Stimulated activated CD8-positive, alpha-beta memory T cell treated with anti-CD3 and anti-CD28 coated beads, Interleukin-2, amount 100 ng/mL, for 48 hours (primary cell): Measurements from ENCODE around the gene MUC12.
"Not testable (repeated sequence)": the region's sequence is repeated elsewhere in the genome, so short reads cannot be mapped to it uniquely, and the experiment has no call there.

Source experiments
- DNase-seq, 2 donors: peaks; one replicate each; pipeline ENCODE4 v3.0.0-alpha.2; 2020; ENCODE audit warnings: low read depth in 2 of 2

MUC12 gene

DNA sequence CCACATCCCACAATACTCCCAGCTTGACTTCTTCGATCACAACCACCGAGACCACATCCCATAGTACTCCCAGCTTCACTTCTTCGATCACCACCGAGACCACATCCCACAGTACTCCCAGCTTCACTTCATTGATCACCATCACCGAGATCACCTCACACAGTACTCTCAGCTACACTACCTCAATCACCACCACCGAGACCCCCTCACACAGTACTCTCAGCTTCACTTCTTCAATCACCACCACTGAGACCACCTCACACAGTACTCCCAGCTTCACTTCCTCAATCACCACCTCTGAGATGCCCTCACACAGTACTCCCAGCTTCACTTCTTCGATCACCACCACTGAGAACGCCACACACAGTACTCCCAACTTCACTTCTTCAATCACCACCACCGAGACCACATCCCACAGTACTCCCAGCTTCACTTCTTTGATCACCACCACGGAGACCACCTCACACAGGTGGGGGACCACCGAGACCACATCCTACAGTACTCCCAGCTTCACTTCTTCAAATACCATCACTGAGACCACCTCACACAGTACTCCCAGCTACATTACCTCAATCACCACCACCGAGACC, 11.4 kb upstream of the MUC12 start:
- DNase-seq = no peak

DNA sequence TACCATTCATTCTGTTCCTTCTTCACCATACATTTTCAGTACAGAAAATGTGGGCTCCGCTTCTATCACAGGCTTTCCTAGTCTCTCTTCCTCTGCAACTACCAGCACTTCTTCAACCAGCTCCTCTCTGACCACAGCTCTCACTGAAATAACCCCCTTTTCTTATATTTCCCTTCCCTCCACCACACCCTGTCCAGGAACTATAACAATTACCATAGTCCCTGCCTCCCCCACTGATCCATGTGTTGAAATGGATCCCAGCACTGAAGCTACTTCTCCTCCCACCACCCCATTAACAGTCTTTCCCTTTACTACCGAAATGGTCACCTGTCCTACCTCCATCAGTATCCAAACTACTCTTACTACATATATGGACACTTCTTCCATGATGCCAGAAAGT, 9.5 kb upstream of the MUC12 start:
- DNase-seq = no peak

DNA sequence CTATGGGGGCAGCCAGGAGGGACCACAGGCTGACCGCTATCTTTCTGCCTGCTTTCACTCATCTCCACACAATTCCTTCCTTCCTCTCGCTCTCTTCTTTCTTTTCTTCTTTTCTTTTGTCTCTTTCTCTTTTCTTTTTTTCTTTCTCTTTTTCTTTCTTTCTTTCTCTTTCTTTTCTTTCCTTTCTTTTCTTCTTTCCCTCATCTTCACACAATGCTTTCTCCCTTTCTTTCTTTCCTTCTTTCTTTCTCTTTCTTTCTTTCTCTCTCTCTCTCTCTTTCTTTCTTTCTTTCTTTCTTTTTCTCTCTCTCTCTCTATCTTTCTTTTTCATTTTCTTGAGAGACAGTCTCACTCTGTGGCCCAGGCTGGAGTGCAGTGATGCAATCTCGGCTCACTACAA, 6.8 kb upstream of the MUC12 start:
- DNase-seq = no peak

DNA sequence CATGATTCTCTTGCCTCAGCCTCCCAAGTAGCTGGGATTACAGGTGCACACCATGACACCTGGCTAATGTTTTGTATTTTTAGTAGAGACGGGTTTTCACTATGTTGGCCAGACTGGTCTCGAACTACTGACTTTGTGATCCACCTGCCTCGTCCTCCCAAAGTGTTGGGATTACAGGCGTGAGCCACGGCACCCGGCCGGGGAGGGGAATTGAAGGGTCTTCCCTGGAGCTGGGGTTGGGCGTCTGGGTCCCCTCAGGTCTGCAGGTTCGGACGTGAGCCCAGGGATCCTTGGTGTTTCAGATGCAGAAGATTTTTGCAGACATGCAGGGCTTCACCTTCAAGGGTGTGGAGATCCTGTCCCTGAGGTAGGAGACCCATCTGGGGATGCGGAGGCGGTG, 6.0 kb upstream of the MUC12 start:
- no peak for DNase-seq

DNA sequence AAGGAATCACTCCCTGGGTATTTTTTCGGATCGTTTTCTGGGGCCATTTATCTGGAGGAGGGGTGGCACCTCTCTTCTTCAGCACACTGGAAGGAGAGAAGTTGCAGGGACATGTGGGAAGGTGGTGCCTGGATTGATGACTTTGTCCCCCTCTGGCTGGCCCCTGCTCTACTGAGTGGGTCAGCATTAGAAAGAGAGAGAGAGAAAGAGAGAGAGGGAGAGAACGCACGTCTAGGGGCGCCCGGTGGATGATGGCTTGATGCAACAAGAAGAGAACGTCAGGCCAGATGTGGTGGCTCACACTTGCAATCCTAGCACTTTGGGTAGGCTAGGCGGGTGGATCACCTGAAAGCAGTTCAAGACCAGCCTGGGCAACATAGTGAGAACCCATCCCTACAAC, 5.5 kb upstream of the MUC12 start:
- no peak for DNase-seq

DNA sequence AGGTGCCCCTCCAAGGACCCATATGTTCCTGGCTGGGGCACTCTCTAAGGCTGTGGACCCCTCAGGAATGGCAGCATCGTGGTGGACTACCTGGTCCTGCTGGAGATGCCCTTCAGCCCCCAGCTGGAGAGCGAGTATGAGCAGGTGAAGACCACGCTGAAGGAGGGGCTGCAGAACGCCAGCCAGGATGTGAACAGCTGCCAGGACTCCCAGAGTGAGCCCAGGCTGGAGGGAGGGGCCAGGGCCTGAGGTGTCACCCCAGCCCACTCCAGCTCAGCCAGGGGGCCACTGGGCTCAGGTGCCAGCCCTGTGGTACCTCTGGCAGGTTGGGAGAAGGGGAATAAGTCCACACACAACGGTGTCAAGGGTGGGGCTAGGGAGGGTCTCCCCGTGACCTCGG, 4.7 kb upstream of the MUC12 start:
- DNase-seq = no peak

DNA sequence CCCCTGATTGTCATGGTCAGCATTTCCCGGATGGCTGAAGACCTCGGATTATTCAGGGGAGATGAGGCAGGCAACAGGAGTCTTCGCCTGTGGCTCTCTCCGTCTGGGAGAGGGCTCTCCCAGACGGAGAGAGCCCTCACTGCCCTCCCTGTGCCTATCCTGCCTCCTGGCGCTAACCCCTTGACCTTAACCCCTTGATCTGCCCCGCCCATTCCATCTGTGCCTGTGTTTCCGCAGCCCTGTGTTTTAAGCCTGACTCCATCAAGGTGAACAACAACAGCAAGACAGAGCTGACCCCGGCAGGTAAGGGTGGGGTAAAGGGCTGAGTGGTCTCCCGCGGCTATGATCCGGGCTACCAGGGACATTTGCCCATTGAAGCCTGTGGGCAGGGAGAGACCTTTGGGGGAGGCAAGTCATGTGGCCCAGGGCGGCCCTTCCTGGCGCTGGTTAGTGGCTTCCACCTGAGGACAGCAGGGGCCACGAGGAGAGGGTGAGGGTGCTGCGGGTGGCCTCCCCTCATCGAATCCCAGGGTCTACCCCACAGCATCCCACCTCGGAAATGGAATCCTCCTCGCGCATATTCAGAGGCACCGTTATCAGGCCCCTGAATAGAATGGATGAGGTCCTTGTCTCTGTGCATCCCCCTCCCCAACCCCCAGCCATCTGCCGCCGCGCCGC, 4.2 kb upstream of the MUC12 start:
- no peak for DNase-seq

DNA sequence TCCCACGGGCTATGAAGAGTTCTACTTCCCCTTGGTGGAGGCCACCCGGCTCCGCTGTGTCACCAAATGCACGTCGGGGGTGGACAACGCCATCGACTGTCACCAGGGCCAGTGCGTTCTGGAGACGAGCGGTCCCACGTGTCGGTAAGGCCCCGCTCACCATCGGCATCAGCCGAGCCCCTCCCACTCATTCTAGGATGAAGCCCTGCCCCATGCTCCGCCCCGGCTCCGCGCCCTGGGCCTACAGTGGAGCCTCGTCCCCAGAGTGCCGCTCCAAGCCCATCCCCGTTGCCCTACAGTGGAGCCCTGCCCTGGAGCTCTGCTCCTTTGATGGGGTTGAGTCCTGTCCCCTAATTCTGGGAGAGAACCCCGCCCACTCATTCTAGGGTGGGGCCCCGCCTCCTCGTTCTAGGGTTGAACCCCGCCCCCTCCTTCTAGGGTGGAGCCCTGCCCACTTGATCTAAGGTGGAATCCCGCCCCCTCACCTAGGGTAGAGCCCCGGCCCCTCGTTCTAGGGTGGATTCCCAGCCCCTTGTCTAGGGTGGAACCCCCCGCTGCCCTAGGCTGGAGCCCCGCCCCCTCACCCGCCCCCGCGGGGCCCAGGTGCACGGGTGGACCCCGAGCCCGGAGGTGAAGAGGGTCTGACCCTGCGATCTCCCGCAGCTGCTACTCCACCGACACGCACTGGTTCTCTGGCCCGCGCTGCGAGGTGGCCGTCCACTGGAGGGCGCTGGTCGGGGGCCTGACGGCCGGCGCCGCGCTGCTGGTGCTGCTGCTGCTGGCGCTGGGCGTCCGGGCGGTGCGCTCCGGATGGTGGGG, 3.4 kb upstream of the MUC12 start:
- peak; percentile 75 to 83 for DNase-seq

DNA sequence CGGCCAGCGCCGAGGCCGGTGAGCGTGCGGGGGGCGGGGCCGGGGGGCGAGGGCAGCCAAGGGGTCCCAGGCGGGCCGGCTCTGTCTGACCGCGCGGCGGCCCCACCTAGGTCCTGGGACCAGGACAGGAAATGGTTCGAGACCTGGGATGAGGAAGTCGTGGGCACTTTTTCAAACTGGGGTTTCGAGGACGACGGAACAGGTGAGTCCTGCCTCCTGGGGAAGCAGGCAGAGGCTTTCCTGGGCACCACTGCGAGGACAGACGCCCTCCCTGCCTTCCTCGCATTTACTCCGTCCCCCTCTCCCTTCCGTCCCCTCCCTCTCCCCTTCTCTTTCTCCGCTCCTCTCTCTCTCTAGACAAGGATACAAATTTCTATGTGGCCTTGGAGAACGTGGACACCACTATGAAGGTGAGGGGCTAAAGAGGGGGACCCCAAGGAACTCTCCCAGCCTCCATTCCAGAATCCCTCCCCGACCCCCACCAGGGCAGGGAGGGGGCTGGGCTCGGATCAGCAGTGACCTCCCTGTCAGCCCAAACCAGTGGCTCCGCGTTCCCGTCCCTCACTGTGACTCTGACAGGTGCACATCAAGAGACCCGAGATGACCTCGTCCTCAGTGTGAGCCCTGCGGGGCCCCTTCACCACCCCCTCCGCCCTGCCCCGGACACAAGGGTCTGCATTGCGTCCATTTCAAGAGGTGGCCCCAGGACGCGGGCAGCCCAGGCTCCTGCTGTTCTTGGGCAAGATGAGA, 2.6 kb upstream of the MUC12 start:
- DNase-seq = no peak

DNA sequence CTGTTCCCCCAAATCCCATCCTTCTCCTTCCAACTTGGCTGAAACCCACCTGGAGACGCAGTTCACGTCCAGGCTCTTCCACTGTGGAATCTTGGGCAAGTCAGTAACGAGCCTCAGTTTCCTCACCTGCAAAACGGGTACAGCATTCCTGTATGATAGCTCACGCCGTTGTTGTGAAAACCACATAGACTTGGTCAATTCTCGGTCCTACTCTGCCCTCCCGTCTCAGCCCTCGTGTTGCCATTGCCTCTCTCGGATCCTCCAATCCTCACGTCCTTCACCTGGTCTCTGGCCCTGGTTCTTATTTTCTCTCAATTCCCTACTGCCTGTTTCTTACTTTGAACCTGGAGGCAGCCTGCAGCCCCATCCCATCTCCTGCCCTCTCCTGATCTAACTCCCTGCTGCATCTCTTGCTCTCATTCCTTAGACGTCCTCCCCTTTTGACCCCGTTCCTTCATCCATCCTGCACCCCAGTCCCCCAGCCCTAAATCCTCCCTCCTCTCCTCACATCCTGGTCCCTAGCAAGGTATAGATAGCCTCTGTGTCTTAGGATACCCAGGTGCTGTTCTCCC, 2.0 kb upstream of the MUC12 start:
- no peak for DNase-seq

DNA sequence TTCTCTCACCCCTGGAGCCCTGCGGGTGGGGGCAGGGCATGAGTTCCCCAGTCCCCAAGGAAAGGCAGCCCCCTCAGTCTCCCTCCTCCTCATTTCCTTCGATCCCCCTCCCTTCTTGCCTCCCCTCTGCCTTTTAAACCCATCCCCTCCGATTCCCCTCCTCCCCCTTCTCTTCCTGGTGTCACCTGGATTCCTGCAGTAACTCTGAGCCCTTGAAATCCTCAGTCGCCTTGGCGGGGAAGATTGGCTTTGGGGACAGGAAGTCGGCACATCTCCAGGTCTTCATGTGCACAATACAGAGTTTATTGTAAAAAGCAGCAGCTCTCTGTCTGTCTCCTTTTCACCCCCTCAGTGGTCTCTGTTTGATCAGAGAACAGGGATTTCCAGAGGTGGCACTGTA, 1.3 kb upstream of the MUC12 start:
- no peak for DNase-seq

DNA sequence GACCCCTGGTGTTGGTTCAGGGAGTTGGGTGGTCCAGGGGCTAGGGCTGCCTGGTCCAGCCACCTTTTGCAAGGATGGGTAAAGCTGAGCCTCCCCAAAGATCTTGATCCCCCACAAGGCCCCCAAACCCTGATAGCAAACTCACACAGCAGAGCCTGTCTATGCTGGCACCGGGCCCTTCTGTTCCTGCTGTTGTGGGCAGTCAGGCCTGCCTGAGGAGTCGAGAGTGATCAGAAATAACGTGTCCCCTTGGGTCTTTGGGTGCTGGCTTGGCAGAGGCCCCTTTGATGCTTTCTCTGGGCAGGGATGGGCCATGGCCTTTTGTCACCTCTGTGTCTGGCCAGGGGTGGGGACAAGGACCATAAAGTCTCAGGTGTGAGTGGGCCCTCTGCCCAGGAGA, 715 bp upstream of the MUC12 start:
- no peak for DNase-seq

DNA sequence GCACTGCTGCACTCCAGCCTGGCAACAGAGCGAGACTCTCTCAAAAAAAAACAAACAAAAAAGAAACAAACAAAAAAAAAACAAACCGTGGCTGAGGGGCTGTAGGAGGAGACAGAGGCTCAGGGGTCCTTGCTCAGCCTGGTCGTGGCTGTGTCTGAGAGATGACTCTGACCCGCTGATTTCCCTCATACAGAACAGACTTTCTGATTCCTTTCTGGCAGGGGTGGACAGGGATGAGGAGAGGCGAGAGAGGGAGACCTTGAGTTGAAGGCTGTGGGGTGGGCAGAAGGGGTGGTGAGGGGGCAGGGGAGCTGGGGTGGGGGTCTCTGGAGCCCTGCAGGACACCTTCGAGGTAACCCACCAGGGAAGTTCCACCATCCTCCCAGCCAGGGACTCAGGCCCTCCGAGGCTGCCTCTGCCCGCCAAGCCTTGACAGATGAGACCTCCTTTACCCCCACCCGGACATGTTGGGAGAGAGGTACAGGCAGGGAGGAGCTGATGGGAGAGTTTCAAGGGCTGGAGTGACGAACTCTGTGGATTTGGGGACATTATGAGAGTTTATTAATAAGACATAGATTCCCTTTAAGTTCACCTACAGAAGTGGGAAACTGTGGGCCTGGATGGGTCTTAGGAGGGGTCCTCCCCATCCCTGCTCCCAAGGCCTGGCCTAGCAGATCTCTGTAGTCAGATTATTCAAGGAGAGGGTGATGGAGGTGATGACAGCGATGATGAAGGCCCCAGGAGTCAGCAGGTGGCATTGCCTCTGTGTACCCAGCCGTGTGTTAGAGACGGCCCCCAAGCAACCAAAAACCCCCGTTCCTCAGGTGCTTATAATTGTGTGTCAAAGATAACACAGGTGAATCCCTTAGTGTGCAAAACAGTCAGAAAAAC, 2.0 kb downstream of the MUC12 start:
- no peak for DNase-seq

DNA sequence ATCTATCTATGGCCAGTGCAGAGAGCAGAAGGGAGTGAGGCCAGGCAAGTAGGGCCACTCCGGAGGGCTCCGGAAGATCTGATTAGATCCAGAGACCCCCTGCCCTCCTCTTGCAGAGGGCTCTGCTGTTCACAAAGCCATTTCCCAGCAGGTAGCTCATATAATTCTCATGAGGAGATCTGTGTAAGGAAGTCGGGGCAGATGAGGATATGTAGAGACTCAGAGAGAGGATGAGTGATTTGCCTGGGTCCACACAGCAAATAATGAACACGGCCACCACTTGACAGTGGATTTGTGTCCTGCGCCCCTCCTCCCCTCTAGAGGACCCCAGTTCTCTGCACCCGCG, 2.6 kb downstream of the MUC12 start:
- DNase-seq = no peak

DNA sequence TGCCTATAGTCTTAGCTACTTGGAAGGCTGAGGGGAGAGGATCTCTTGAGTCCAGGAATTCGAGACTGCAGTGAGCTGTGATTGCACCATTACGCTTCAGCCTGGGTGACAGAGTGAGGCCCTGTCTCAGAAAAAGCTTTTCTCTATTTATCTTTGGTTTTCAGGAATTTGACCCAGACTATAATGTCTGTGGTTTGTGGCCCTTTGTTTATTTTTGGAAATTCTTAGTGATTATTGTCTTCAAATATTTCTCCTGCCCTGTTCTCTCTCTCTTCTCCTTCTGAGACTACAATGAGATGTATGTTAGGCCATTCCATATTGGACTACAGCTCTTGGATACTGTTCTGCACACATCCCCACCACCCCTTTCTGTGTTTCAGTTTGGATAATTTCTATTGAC, 4.7 kb downstream of the MUC12 start:
- DNase-seq = no peak

DNA sequence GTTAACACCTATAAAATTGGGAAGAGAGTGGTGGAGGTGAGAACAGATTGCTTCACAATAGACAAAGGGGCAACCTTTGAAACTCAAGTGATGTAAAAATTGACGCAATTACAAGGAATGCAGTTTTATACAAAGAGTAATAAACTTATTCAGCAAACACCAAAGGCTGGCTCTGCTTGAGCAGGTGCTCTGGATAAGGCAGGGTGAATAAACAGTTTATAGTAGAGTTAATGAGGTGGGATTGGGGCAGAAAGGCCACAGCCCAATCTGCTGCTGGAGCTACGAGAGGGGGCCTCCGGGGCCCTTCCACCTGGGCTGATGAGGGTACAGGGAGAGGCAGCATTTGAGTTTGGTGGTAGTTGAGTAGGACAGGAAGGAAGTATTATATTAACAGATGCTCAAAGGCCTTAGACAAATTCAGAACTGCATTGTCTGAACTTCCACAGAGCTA, 6.0 kb downstream of the MUC12 start:
- no peak for DNase-seq

DNA sequence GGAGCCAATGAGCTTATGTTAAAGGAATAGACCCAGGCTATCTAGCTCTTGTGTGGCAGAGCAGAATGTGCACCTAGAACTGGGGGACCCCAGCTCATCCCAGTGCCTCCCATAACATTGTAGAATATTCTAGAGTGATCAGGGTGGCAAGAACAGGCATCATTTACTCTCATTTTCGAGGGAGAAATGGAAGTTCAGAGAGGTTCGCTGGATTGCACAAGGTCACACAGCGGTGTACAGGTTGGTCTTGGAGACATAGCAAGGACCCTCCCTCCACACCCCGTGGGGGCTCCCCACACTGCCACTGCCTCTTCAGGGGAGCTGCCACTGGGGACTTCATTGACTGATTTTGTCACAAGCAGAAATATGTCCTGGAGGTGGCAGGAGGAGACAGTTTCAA, 8.9 kb downstream of the MUC12 start:
- no peak for DNase-seq

DNA sequence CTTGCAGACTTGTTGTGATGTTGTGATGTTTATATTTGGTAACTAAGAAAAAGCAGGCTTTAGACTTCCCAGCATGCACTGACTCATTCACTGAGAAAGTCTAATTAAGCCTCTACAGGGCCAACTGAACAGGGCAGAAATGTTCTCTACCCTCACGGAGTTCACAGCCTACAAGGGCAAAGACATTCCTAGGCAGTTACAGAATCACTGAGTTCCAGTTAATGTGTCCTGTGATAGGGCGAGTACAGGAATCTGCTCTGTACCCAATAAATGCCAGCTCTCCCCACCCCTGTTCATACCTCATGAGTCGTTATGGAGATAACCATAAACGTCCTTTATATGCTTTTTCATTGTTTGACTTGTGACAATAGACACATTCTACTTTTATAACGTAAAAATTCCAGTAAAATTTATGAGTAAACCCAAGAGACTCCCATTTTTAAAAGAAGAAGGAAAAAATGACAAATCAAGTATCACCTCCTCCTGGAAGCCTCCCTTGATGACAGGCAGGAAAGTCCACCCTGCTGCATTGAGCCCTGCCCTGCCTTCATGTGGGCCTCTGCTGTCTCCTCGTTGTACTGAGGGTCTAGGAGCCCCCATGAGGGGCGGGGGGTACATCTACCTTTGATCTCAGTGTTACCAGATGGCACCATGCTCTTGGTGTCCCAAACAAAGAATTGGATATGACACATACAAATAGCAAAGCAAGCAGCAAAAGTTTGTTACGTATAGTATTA, 14.3 kb downstream of the MUC12 start:
- DNase-seq = no peak

DNA sequence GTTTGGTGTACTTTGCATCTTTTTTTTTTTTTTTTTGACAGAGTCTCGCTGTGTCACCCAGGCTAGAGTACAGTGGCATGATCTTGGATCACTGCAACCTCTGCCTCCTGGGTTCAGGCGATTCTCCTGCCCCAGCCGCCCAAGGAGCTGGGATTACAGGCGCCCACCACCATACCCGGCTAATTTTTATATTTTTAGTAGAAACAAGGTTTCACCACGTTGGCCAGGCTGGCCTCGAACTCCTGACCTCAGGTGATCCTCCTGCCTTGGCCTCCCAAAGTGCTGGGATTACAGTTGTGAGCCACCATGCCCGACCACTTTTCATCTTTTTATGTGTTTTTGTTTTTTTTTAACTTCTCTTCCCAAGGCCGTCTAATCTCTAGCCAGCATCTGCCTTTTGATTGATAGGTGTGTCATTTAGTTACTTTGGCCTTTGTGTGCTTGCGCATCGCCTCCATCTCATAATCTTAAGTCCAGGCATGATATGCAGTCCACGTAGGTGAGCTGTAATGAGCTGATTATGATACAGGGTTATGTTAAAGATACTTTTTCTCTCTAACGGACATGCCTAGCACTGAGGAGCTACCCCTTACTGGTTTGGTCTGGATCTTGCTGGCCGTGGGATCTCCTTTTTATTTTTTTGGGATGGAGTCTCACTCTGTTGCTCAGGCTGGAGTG, 15.0 kb downstream of the MUC12 start:
- not testable (repeated sequence) for DNase-seq
